OCI-LY1 (cell line): ENCODE measurements around the gene ERBB4.

ENCODE experiments used
- H2AFZ ChIP-seq: fragments of 200-600 bp; sonication (generic), shearing (Covaris generic); 2 replicates; pipeline ENCODE4 v1.6.0; 2014; ENCODE audit warnings: antibody characterized with exemption, mild to moderate bottlenecking, low read length
- H3F3A ChIP-seq: fragments of 200-600 bp; sonication (generic), shearing (Covaris generic); 2 replicates; pipeline ENCODE4 v1.6.0; 2014; ENCODE audit warnings: mild to moderate bottlenecking, antibody characterized with exemption, low read length, moderate library complexity; ENCODE audit not compliant: insufficient read depth
- H3K27ac ChIP-seq: fragments of 200-600 bp; sonication (generic); 2 replicates; pipeline ENCODE4 v1.5.1; 2014; ENCODE audit warnings: low read length, mixed run types, mild to moderate bottlenecking, low read depth; ENCODE audit not compliant: poor library complexity, severe bottlenecking
- H3K27me3 ChIP-seq: fragments of 200-600 bp; sonication (generic); 2 replicates; pipeline ENCODE4 v1.6.0; 2014; ENCODE audit warnings: antibody characterized with exemption, mild to moderate bottlenecking, low read length, moderate library complexity; ENCODE audit not compliant: insufficient read depth
- H3K36me3 ChIP-seq: fragments of 200-600 bp; sonication (generic); 2 replicates; pipeline ENCODE4 v1.6.1; 2014; ENCODE audit warnings: mild to moderate bottlenecking, antibody characterized with exemption, low read length, moderate library complexity, mixed read lengths; ENCODE audit not compliant: insufficient read depth
- H3K4me1 ChIP-seq: fragments of 200-600 bp; sonication (generic); 2 replicates; pipeline ENCODE4 v1.5.1; 2014; ENCODE audit warnings: mild to moderate bottlenecking, low read length, moderate library complexity; ENCODE audit not compliant: insufficient read depth, severe bottlenecking
- H3K4me2 ChIP-seq: fragments of 200-600 bp; sonication (generic), shearing (Covaris generic); 2 replicates; pipeline ENCODE4 v1.6.1; 2014; ENCODE audit warnings: low read length
- H3K4me3 ChIP-seq: fragments of 200-600 bp; sonication (generic); 2 replicates; pipeline ENCODE4 v1.5.1; 2014; ENCODE audit warnings: low read length, low read depth, mild to moderate bottlenecking, mixed read lengths; ENCODE audit not compliant: poor library complexity, severe bottlenecking
- H3K79me2 ChIP-seq: fragments of 200-600 bp; shearing (Covaris generic); 2 replicates; pipeline ENCODE4 v1.6.1; 2016; ENCODE audit warnings: mixed run types, low read length, mixed read lengths; ENCODE audit not compliant: insufficient read depth
- H3K9ac ChIP-seq: fragments of 200-600 bp; sonication (generic), shearing (Covaris generic); 2 replicates; pipeline ENCODE4 v1.6.1; 2014; ENCODE audit warnings: mild to moderate bottlenecking, low read length, mixed read lengths
- H3K9me2 ChIP-seq: fragments of 200-600 bp; sonication (generic), shearing (Covaris generic); 2 replicates; pipeline ENCODE4 v1.6.1; 2014; ENCODE audit warnings: low read depth, mild to moderate bottlenecking, low read length, mixed read lengths
- H3K9me3 ChIP-seq: fragments of 200-600 bp; shearing (Covaris generic); 2 replicates; pipeline ENCODE4 v1.6.1; 2014; ENCODE audit warnings: low read length, mixed read lengths
- H4K20me1 ChIP-seq: fragments of 200-600 bp; sonication (generic), shearing (Covaris generic); 2 replicates; pipeline ENCODE4 v1.6.0; 2016; ENCODE audit warnings: mild to moderate bottlenecking, low read length; ENCODE audit not compliant: insufficient read depth
- EZH2 ChIP-seq: fragments of 200-600 bp; sonication (generic), shearing (Covaris generic); IDR thresholded peaks from 2 replicates; pipeline ENCODE4 v1.8.0; 2017; ENCODE audit warnings: borderline replicate concordance, mixed run types, mild to moderate bottlenecking, antibody characterized with exemption, low read length, moderate library complexity, mixed read lengths
- TF ChIP-seq, protein P1 (sequence below): fragments of 200-600 bp; sonication (generic), shearing (Covaris generic); IDR thresholded peaks from 2 replicates; pipeline ENCODE4 v1.5.1; 2017; ENCODE audit warnings: mild to moderate bottlenecking, antibody characterized with exemption, low read length, moderate library complexity, mixed read lengths

ERBB4 gene

DNA sequence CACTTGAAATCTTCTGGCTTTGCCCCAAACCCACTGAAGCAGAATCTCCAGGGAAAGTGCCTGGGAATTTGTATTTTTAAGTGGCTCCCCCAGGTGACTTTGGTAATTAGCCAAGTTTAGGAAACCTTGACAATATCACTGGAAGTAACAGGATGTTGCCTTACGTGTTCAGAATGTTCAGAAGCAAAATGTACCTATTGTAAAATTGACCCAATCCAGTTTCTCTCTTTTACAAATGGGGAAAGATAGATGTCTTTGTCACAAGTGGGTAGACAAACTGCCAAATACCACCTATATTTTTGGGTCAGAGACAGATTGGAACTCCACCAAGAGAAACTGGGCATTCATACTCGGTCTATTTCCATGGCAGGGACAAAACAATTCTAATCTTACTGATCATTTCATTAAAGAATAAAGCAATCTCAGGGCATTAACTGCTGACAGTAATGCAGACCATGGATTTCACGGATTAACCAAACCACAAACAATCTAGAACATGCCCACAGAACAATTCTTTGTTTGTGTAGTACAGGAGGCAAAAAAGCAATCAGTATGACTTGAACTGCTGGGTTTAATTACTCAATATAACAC lies 255.8 kb downstream of the ERBB4 start:
- TF ChIP-seq, protein P1, sequence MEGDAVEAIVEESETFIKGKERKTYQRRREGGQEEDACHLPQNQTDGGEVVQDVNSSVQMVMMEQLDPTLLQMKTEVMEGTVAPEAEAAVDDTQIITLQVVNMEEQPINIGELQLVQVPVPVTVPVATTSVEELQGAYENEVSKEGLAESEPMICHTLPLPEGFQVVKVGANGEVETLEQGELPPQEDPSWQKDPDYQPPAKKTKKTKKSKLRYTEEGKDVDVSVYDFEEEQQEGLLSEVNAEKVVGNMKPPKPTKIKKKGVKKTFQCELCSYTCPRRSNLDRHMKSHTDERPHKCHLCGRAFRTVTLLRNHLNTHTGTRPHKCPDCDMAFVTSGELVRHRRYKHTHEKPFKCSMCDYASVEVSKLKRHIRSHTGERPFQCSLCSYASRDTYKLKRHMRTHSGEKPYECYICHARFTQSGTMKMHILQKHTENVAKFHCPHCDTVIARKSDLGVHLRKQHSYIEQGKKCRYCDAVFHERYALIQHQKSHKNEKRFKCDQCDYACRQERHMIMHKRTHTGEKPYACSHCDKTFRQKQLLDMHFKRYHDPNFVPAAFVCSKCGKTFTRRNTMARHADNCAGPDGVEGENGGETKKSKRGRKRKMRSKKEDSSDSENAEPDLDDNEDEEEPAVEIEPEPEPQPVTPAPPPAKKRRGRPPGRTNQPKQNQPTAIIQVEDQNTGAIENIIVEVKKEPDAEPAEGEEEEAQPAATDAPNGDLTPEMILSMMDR, result no peak
- TF ChIP-seq EZH2, result no peak
- Histone ChIP-seq H3K4me2 (no peak overlapping the region), H3K9ac (no peak overlapping the region), H3K79me2 (no peaks in the 10 kb centered on the region), H3K9me2 (no peaks in the 10 kb centered on the region), H4K20me1 (no peaks in the 10 kb centered on the region), H3K9me3 (no peaks in the 10 kb centered on the region), H3F3A (no peaks in the 10 kb centered on the region), H3K27ac (no peak overlapping the region), H3K36me3 (no peaks in the 10 kb centered on the region), H2AFZ (no peak overlapping the region), H3K4me3 (no peak overlapping the region), H3K4me1 (no peaks in the 10 kb centered on the region), H3K27me3 (no peaks in the 10 kb centered on the region)

DNA sequence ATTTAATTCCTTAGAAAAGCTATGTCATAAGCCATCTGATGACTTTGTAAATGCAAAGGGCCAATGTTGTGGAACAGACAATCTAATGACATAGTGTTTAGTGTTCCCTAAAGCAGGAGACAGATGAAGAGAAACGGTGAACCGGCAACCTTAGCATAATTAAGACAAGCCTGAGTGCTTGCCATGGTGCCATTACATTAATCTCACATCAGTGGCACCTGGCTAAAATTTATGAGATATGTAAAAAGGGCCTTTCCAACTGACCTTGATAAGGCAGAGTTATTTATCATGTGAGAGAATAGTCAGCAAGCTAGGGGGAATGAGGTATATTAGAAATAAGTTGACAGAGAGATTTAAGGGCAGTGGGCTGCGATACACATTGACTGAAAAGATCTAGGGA lies 261.8 kb downstream of the ERBB4 start:
- no peak overlapping the region for H3K4me3 ChIP-seq
- H3K4me1 ChIP-seq, result no peaks in the 10 kb centered on the region
- H3K79me2 ChIP-seq, result no peaks in the 10 kb centered on the region
- no peaks in the 10 kb centered on the region for H3K9me2 ChIP-seq
- TF ChIP-seq EZH2, result no peak
- TF ChIP-seq, protein P1, result no peak
- H3K36me3 ChIP-seq, result no peaks in the 10 kb centered on the region
- no peaks in the 10 kb centered on the region for H4K20me1 ChIP-seq
- H3K9ac ChIP-seq, result no peak overlapping the region
- no peak overlapping the region for H3K4me2 ChIP-seq
- H2AFZ ChIP-seq, result no peak overlapping the region
- H3K9me3 ChIP-seq, result no peaks in the 10 kb centered on the region
- H3K27ac ChIP-seq, result no peak overlapping the region
- H3F3A ChIP-seq, result no peaks in the 10 kb centered on the region
- no peaks in the 10 kb centered on the region for H3K27me3 ChIP-seq

- Histone ChIP-seq H3K79me2 (no peaks in the 10 kb centered on the region), H2AFZ (no peak overlapping the region), H3K27me3 (no peaks in the 10 kb centered on the region), H3K9me2 (no peaks in the 10 kb centered on the region), H3K27ac (no peak overlapping the region), H3K36me3 (no peaks in the 10 kb centered on the region), H3K4me2 (no peak overlapping the region), H3F3A (no peaks in the 10 kb centered on the region), H4K20me1 (no peaks in the 10 kb centered on the region), H3K4me1 (no peaks in the 10 kb centered on the region), H3K9ac (no peak overlapping the region), H3K4me3 (no peak overlapping the region), H3K9me3 (no peaks in the 10 kb centered on the region)
- TF ChIP-seq EZH2, result no peak
- TF ChIP-seq, protein P1, result no peak
These were observed 264.4 kb downstream of the ERBB4 start for GRCh38 chr2:212274215-212274614.
